Loucy (cell line): ENCODE data around the gene WDR93.
"Not testable (repeated sequence)": the region's sequence is repeated elsewhere in the genome, so short reads cannot be mapped to it uniquely, and the experiment has no call there.

ENCODE experiments used
- H2AFZ ChIP-seq: fragments of 200-600 bp; sonication (generic); 2 replicates; pipeline ENCODE4 v1.6.0; 2016; ENCODE audit warnings: antibody characterized with exemption, mild to moderate bottlenecking, low read length, moderate library complexity
- H3F3A ChIP-seq: fragments of 200-600 bp; 2 replicates; pipeline ENCODE4 v1.6.0; 2016; ENCODE audit warnings: antibody characterized with exemption, low read depth, mild to moderate bottlenecking
- H3K27me3 ChIP-seq: fragments of 200-600 bp; sonication (generic); 2 replicates; pipeline ENCODE4 v1.6.1; 2014; ENCODE audit warnings: low read length, mild to moderate bottlenecking; ENCODE audit not compliant: insufficient read depth, poor library complexity, severe bottlenecking
- H3K36me3 ChIP-seq: fragments of 200-600 bp; sonication (generic); 2 replicates; pipeline ENCODE4 v1.6.1; 2016; ENCODE audit warnings: low read length; ENCODE audit not compliant: insufficient read depth
- H3K4me1 ChIP-seq: fragments of 200-600 bp; sonication (generic); 2 replicates; pipeline ENCODE4 v1.5.1; 2014; ENCODE audit warnings: low read length, mild to moderate bottlenecking; ENCODE audit not compliant: insufficient read depth, poor library complexity, severe bottlenecking
- H3K4me2 ChIP-seq: fragments of 200-600 bp; sonication (generic); 2 replicates; pipeline ENCODE4 v1.6.0; 2014; ENCODE audit warnings: antibody characterized with exemption, low read length, low read depth, mild to moderate bottlenecking; ENCODE audit not compliant: poor library complexity, severe bottlenecking
- H3K4me3 ChIP-seq: fragments of 200-600 bp; sonication (generic); 2 replicates; pipeline ENCODE4 v1.5.1; 2014; ENCODE audit warnings: low read length, mild to moderate bottlenecking, mixed read lengths; ENCODE audit not compliant: poor library complexity, severe bottlenecking
- H3K79me2 ChIP-seq: fragments of 200-600 bp; sonication (generic); 2 replicates; pipeline ENCODE4 v1.6.1; 2014; ENCODE audit warnings: low read length; ENCODE audit not compliant: insufficient read depth
- H3K9ac ChIP-seq: fragments of 200-600 bp; sonication (generic); 2 replicates; pipeline ENCODE4 v1.6.0; 2014; ENCODE audit warnings: mild to moderate bottlenecking, low read depth, low read length, moderate library complexity; ENCODE audit not compliant: poor library complexity, severe bottlenecking
- H3K9me2 ChIP-seq: fragments of 200-600 bp; sonication (generic); replicated peaks from 2 replicates; pipeline ENCODE4 v1.6.1; 2016; ENCODE audit warnings: low read depth, low read length, mixed read lengths
- H3K9me3 ChIP-seq: fragments of 200-600 bp; sonication (generic); 2 replicates; pipeline ENCODE4 v1.6.1; 2014; ENCODE audit warnings: mild to moderate bottlenecking, antibody characterized with exemption, low read length, low read depth; ENCODE audit not compliant: insufficient read depth
- H4K20me1 ChIP-seq: fragments of 200-600 bp; sonication (generic); 2 replicates; pipeline ENCODE4 v1.6.0; 2014; ENCODE audit warnings: antibody characterized with exemption, low read length, mild to moderate bottlenecking; ENCODE audit not compliant: insufficient read depth, poor library complexity, severe bottlenecking
- EZH2phosphoT487 ChIP-seq: fragments of 200-600 bp; IDR thresholded peaks from 2 replicates; pipeline ENCODE4 v1.6.1; 2018; ENCODE audit warnings: antibody characterized with exemption, mild to moderate bottlenecking, moderate library complexity, borderline replicate concordance
- TF ChIP-seq, protein P1 (sequence below): fragments of 200-600 bp; sonication (generic); conservative IDR thresholded peaks from 2 replicates; pipeline ENCODE4 v1.5.1; 2014; ENCODE audit warnings: mild to moderate bottlenecking, antibody characterized with exemption, low read length

WDR93 gene

GRCh38 chr15:89685995-89686394 is 4.6 kb upstream of the WDR93 start:
- TF ChIP-seq EZH2phosphoT487 = no peak

DNA sequence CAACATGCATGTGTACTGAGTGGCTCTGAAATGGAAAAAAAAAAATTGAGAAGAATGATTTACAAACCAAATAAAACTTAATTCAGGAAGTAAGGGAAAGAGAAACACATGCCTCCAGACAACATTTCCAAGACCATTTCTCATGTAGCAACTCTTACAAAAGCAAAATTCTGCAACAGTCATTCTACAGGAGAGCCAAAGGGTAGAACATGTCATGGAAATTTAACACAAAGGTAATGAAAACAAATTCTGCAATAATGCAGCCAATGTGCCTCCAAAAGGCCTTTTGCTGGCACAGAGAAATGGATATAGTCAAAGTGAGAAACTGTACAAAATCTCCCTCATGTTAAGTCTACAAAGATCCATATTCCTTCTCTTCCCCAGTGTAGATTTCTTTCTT is 4.1 kb upstream of the WDR93 start:
- no peak for TF ChIP-seq EZH2phosphoT487
- TF ChIP-seq, protein P1, sequence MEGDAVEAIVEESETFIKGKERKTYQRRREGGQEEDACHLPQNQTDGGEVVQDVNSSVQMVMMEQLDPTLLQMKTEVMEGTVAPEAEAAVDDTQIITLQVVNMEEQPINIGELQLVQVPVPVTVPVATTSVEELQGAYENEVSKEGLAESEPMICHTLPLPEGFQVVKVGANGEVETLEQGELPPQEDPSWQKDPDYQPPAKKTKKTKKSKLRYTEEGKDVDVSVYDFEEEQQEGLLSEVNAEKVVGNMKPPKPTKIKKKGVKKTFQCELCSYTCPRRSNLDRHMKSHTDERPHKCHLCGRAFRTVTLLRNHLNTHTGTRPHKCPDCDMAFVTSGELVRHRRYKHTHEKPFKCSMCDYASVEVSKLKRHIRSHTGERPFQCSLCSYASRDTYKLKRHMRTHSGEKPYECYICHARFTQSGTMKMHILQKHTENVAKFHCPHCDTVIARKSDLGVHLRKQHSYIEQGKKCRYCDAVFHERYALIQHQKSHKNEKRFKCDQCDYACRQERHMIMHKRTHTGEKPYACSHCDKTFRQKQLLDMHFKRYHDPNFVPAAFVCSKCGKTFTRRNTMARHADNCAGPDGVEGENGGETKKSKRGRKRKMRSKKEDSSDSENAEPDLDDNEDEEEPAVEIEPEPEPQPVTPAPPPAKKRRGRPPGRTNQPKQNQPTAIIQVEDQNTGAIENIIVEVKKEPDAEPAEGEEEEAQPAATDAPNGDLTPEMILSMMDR = no peak
- H3K9ac ChIP-seq = no peak overlapping the region
- no peaks in the 10 kb centered on the region for H3K9me2 ChIP-seq
- no peaks in the 10 kb centered on the region for H3K4me1 ChIP-seq
- H3K36me3 ChIP-seq = no peaks in the 10 kb centered on the region
- no peaks in the 10 kb centered on the region for H3K9me3 ChIP-seq
- no peaks in the 10 kb centered on the region for H4K20me1 ChIP-seq
- H3F3A ChIP-seq = no peaks in the 10 kb centered on the region
- H2AFZ ChIP-seq = no peak overlapping the region
- no peaks in the 10 kb centered on the region for H3K27me3 ChIP-seq
- H3K4me3 ChIP-seq = no peak overlapping the region
- H3K79me2 ChIP-seq = no peaks in the 10 kb centered on the region
- H3K4me2 ChIP-seq = no peak overlapping the region

More at GRCh38 chr15:89685995-89686394, 4.6 kb upstream of the WDR93 start:
- no peaks in the 10 kb centered on the region for H3K79me2 ChIP-seq
- no peak overlapping the region for H3K9ac ChIP-seq
- no peaks in the 10 kb centered on the region for H4K20me1 ChIP-seq
- no peak overlapping the region for H3K4me3 ChIP-seq
- H3K9me2 ChIP-seq = no peaks in the 10 kb centered on the region
- H3K27me3 ChIP-seq = no peaks in the 10 kb centered on the region
- H3K36me3 ChIP-seq = no peaks in the 10 kb centered on the region
- no peaks in the 10 kb centered on the region for H3K4me1 ChIP-seq
- no peak overlapping the region for H2AFZ ChIP-seq
- H3F3A ChIP-seq = no peaks in the 10 kb centered on the region
- H3K4me2 ChIP-seq = no peak overlapping the region
- no peaks in the 10 kb centered on the region for H3K9me3 ChIP-seq

- H2AFZ ChIP-seq, H3K9ac ChIP-seq, H3K4me1 ChIP-seq, H3K9me3 ChIP-seq, H3F3A ChIP-seq, H3K36me3 ChIP-seq, H3K4me2 ChIP-seq, H4K20me1 ChIP-seq, H3K79me2 ChIP-seq, H3K9me2 ChIP-seq, H3K4me3 ChIP-seq, H3K27me3 ChIP-seq: not testable (repeated sequence)
These were observed 708 bp upstream of the WDR93 start for GRCh38 chr15:89689930-89690275.

DNA sequence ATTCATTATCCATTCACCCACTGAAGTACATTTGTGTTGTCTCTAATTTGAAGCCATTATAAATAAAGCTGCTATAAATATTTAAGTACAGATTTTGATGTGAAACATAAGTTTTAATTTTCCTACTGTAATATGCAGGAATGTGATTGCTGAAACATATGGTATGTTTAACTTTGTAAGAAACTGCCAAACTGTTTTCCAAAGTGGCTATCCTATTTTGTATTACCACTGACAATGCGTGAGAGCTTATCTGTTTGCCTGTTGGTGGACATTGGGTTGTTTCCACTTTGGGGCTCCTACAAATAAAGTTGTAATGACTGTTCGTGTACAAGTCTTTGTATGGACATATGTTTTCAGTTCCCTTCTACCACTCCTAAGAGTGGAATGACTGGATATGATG is 2.5 kb downstream of the WDR93 start:
- H3K4me2 ChIP-seq = no peak overlapping the region
- H3F3A ChIP-seq = no peaks in the 10 kb centered on the region
- H3K27me3 ChIP-seq = no peaks in the 10 kb centered on the region
- H2AFZ ChIP-seq = no peak overlapping the region
- H3K4me3 ChIP-seq = no peak overlapping the region
- no peaks in the 10 kb centered on the region for H4K20me1 ChIP-seq
- no peaks in the 10 kb centered on the region for H3K9me3 ChIP-seq
- H3K36me3 ChIP-seq = no peaks in the 10 kb centered on the region
- no peaks in the 10 kb centered on the region for H3K9me2 ChIP-seq
- no peaks in the 10 kb centered on the region for H3K4me1 ChIP-seq
- no peak overlapping the region for H3K9ac ChIP-seq
- H3K79me2 ChIP-seq = no peaks in the 10 kb centered on the region
- TF ChIP-seq EZH2phosphoT487 = no peak
- TF ChIP-seq, protein P1 = no peak
